GM21367 (cell line): ENCODE measurements around the gene CPLX1.

Experiments used
- ATAC-seq: cut with Tn5 transposase; IDR thresholded peaks from one replicate; pipeline ENCODE4 v1.9.1; 2021; ENCODE audit not compliant: unreplicated experiment

CPLX1 gene

GRCh38 chr4:833731-834367 lies 7.9 kb upstream of the CPLX1 start:
- no peak for ATAC-seq

GRCh38 chr4:833156-833555 lies 7.2 kb upstream of the CPLX1 start:
- no peak for ATAC-seq

- no peak for ATAC-seq
Measured at GRCh38 chr4:832536-832935, 6.6 kb upstream of the CPLX1 start.

GRCh38 chr4:832108-832507 lies 6.2 kb upstream of the CPLX1 start:
- ATAC-seq, result no peak

GRCh38 chr4:831483-831805 lies 5.5 kb upstream of the CPLX1 start:
- ATAC-seq, result no peak

GRCh38 chr4:830601-831482 lies 4.9 kb upstream of the CPLX1 start:
- no peak for ATAC-seq

- ATAC-seq, result no peak
Measured at GRCh38 chr4:829761-830600, 4.1 kb upstream of the CPLX1 start.

GRCh38 chr4:829291-829690 lies 3.4 kb upstream of the CPLX1 start:
- ATAC-seq, result no peak

GRCh38 chr4:828641-829271 lies 2.8 kb upstream of the CPLX1 start:
- ATAC-seq, result no peak

- no peak for ATAC-seq
Measured at GRCh38 chr4:827209-828081, 1.5 kb upstream of the CPLX1 start.

GRCh38 chr4:826508-827208 lies 729 bp upstream of the CPLX1 start:
- no peak for ATAC-seq

GRCh38 chr4:825063-825970 lies 612 bp downstream of the CPLX1 start:
- no peak for ATAC-seq

GRCh38 chr4:824461-825062 lies 1.4 kb downstream of the CPLX1 start:
- ATAC-seq, result no peak

- no peak for ATAC-seq
Measured at GRCh38 chr4:823761-824460, 2.0 kb downstream of the CPLX1 start.

GRCh38 chr4:823176-823760 lies 2.7 kb downstream of the CPLX1 start:
- no peak for ATAC-seq

GRCh38 chr4:822361-823175 lies 3.4 kb downstream of the CPLX1 start:
- no peak for ATAC-seq
